Suprapubic skin (tissue), 4 donors: ENCODE results near the gene PRSS12. TPM values are rescaled to one million over a fixed set of nuclear protein-coding genes. Genes with fewer than 3 reads are reported as not detected.

Experiments
- DNase-seq, 2 donors: peaks; one replicate each; pipeline ENCODE4 v3.0.0-alpha.2; 2019; ENCODE audit warnings: low spot score in 2 of 2
- H3K27ac ChIP-seq: fragments of 200-600 bp; sonication (generic); one replicate; pipeline ENCODE4 v1.5.1; 2019
- H3K27me3 ChIP-seq: fragments of 200-600 bp; sonication (generic); one replicate; pipeline ENCODE4 v1.5.1; 2019
- H3K36me3 ChIP-seq: fragments of 200-600 bp; sonication (generic); one replicate; pipeline ENCODE4 v1.5.1; 2019
- H3K4me1 ChIP-seq: fragments of 200-600 bp; sonication (generic); one replicate; pipeline ENCODE4 v1.5.1; 2019
- H3K4me3 ChIP-seq: fragments of 200-600 bp; sonication (generic); one replicate; pipeline ENCODE4 v1.5.1; 2019; ENCODE audit warnings: mild to moderate bottlenecking
- H3K9me3 ChIP-seq: fragments of 200-600 bp; sonication (generic); one replicate; pipeline ENCODE4 v1.5.1; 2019
- CTCF ChIP-seq, 2 donors: fragments of 200-600 bp in 1 of 2; fragments of 450-650 bp in 1 of 2; sonication (generic) in 1 of 2; IDR thresholded peaks; one replicate each; pipeline ENCODE4 v1.5.1; 2016 to 2019; ENCODE audit warnings: antibody characterized with exemption in 2 of 2, mild to moderate bottlenecking in 1 of 2, moderate library complexity in 1 of 2
- EP300 ChIP-seq: sonication (generic); formaldehyde crosslinking; IDR thresholded peaks from one replicate; pipeline ENCODE4 v1.6.1; 2017; ENCODE audit warnings: antibody characterized with exemption
- POLR2A ChIP-seq, 2 donors: fragments of 450-650 bp; IDR thresholded peaks; one replicate each; pipeline ENCODE4 v1.6.1; 2017; ENCODE audit warnings: antibody characterized with exemption in 2 of 2, mild to moderate bottlenecking in 2 of 2, moderate library complexity in 2 of 2
- POLR2AphosphoS5 ChIP-seq, 3 donors: sonication (generic); formaldehyde crosslinking; IDR thresholded peaks; one replicate each; pipeline ENCODE4 v1.6.1; 2017; ENCODE audit warnings: antibody characterized with exemption in 3 of 3
- WGBS: methylation state at CpG from one replicate; pipeline ENCODE4 v1.1.5; 2018; 5-methylcytosine and 5-hydroxymethylcytosine counted together
- total RNA-seq, 4 donors: library from RNA; depleted of rRNA; stranded (reverse); fragments of >200 nt; gene quantifications; one replicate each; pipeline ENCODE4 v1.1.0, GENCODE V29; 2016

PRSS12 gene
- total RNA-seq, 4 donors from 2014 or later: 7.5 to 14.0 (median 8.7) TPM

GRCh38 chr4:118260309-118260708 is 92.5 kb downstream of the PRSS12 start:
- Histone ChIP-seq H3K9me3 (no peaks in the 10 kb centered on the region), H3K4me1 (no peaks in the 10 kb centered on the region), H3K36me3 (no peaks in the 10 kb centered on the region), H3K27me3 (peaks cover 1% of the 10 kb centered on the region), H3K4me3 (no peak overlapping the region), H3K27ac (no peak overlapping the region)
- DNase-seq: no peak
- 92% methylated on average over 2 of the region's 2 CpGs for WGBS
- TF ChIP-seq POLR2A (IDR thresholded peaks at IDR 0.05) (no peak), CTCF (IDR thresholded peaks at IDR 0.05) (no peak), EP300 (no peak), POLR2AphosphoS5 (IDR thresholded peaks at IDR 0.05) (no peak)

- no peaks in the 10 kb centered on the region for H3K27me3 ChIP-seq
- H3K27ac ChIP-seq: no peak overlapping the region
- DNase-seq: no peak
- H3K4me1 ChIP-seq: no peaks in the 10 kb centered on the region
- no peak overlapping the region for H3K4me3 ChIP-seq
- WGBS: 77% methylated on average over 3 of the region's 3 CpGs
- no peaks in the 10 kb centered on the region for H3K9me3 ChIP-seq
- H3K36me3 ChIP-seq: no peaks in the 10 kb centered on the region
- TF ChIP-seq POLR2AphosphoS5 (IDR thresholded peaks at IDR 0.05) (no peak), CTCF (IDR thresholded peaks at IDR 0.05) (no peak), POLR2A (IDR thresholded peaks at IDR 0.05) (no peak), EP300 (no peak)
Observed at GRCh38 chr4:118259111-118259510, 93.7 kb downstream of the PRSS12 start.

- Histone ChIP-seq H3K9me3 (no peaks in the 10 kb centered on the region), H3K27ac (no peak overlapping the region), H3K4me3 (no peak overlapping the region), H3K36me3 (no peaks in the 10 kb centered on the region), H3K4me1 (no peaks in the 10 kb centered on the region), H3K27me3 (no peaks in the 10 kb centered on the region)
- DNase-seq: no peak
- no peak for TF ChIP-seq POLR2A (IDR thresholded peaks at IDR 0.05)
- no peak for TF ChIP-seq POLR2AphosphoS5 (IDR thresholded peaks at IDR 0.05)
- TF ChIP-seq CTCF (IDR thresholded peaks at IDR 0.05): no peak
- no peak for TF ChIP-seq EP300
Observed at GRCh38 chr4:118254368-118254767, 98.4 kb downstream of the PRSS12 start.

GRCh38 chr4:118249890-118250289 is 102.9 kb downstream of the PRSS12 start:
- Histone ChIP-seq H3K36me3 (no peaks in the 10 kb centered on the region), H3K27me3 (no peaks in the 10 kb centered on the region), H3K27ac (no peak overlapping the region), H3K9me3 (no peaks in the 10 kb centered on the region), H3K4me1 (no peaks in the 10 kb centered on the region), H3K4me3 (no peak overlapping the region)
- 92% methylated on average over 3 of the region's 3 CpGs for WGBS
- no peak for DNase-seq
- TF ChIP-seq POLR2AphosphoS5 (IDR thresholded peaks at IDR 0.05) (no peak), CTCF (IDR thresholded peaks at IDR 0.05) (no peak), EP300 (no peak), POLR2A (IDR thresholded peaks at IDR 0.05) (no peak)

GRCh38 chr4:118237531-118237930 is 115.3 kb downstream of the PRSS12 start:
- no peaks in the 10 kb centered on the region for H3K4me1 ChIP-seq
- no peak overlapping the region for H3K27ac ChIP-seq
- H3K9me3 ChIP-seq: no peaks in the 10 kb centered on the region
- no peaks in the 10 kb centered on the region for H3K27me3 ChIP-seq
- TF ChIP-seq CTCF (IDR thresholded peaks at IDR 0.05) (no peak), POLR2AphosphoS5 (IDR thresholded peaks at IDR 0.05) (no peak), EP300 (no peak), POLR2A (IDR thresholded peaks at IDR 0.05) (no peak)
- no peak for DNase-seq
- no peaks in the 10 kb centered on the region for H3K36me3 ChIP-seq
- H3K4me3 ChIP-seq: no peak overlapping the region
- WGBS: 86% methylated on average over 2 of the region's 2 CpGs
